Measurements from ENCODE around the gene CKM.

The CKM gene

DNA sequence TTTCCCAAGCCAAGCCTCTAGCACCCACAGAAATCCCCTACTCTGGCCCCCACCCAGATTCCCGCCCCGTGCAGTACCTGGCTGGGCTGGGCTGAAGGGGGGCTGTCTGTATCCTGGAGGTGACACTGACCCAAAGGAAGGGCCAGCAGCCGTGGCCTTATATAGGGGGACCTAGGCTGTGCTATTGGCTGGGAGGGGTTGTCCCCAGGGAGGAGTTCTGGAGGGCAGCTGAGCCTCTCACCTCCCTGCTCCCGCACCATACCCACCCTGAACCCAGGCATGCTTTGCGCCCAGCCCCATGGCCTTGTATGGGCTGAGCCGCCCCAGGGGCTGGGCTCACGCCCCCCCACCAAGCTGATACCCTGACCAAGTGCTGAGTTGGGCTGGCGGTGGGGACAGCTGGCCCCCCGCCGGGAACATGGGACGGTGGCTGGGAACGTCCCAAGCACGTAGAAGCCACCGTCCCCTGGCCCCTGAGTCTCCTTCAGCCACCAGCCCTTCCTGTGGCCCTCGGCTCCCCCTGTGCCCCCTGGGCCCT lies at the start of gene CKM:
Gene CKM (minus strand): TSS at position 132 of the 538 bp plus-strand sequence. CDS start 3,162 bp downstream, outside the sequence.
- no peak for DNase-seq
- in situ Hi-C loops (cut with MboI; ENCODE audit: low pct_unique_long_range_greater_than_20kb, low sequenced_read_pairs): no loop called here

DNA sequence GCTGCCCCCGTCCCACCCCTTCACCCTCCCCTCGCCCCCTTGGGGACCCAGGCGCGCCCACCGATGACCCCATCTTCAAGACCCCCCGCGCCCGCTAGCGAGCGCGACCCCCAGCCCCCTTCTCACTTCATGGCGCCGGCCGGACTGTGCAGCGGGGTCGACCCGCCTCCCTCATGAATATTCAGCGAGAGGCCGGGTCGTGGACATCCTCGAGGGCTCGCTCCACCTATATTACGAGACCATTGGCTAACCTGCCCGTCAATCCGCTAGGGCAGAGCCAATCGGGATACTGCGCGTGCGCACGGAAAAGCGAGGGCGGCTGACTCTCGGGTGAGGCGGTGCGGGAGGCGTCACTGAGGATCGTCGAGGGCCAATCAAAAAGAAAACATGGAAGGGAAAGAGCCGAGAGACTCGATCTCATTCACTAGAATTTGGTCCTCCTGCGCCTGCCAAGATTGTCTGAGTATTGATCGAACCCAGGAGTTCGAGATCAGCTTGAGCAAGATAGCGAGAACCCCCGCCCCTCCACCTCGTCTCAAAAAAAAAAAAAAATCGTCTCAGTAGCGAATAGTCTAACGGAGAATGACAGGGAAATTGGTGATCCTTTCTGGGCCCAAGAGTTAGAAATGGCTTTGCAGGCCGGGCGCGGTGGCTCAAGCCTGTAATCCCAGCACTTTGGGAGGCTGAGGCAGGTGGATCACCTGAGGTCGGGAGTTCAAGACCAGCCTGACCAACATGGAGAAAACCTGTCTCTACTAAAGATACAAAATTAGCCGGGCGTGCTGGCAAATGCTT lies 47.9 kb upstream of the CKM start, which contains the start of gene ERCC2:
Gene ERCC2 (minus strand): TSS at position 164 of the 795 bp plus-strand sequence. CDS start 33 bp downstream, at position 131.
- peak; percentile 99 for DNase-seq
- in situ Hi-C loops (cut with MboI; ENCODE audit: low pct_unique_long_range_greater_than_20kb, low sequenced_read_pairs): no loop called here

DNA sequence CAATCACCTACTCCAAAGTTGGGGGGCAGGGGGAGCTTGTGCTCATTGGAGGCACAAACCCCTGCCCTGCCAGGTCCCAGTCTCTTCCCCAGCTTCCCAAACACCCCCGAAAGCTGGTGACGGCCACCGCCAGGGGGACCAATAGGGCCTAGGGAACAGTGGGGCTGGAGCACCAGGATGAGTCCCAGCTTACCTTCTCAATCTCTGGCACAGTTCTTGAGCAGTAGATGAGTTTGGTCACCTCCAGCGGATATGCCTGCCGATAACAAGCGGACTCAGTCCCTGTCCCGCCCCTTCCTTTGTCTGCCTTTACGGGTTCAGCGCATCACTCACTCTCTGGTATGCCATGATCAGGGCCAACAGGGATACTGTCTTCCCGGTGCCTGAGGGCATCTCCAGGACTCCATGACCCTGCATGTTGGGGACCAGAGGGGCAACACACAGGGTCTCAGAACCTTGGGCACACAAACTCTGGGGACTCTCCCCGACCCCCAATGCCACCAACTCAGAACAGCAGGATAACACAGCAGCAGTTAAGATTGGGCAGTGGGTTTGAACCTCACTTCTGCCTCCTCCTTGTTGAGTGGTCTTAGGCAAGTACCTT lies 46.2 kb upstream of the CKM start:
- in situ Hi-C loops (cut with MboI; ENCODE audit: low pct_unique_long_range_greater_than_20kb, low sequenced_read_pairs): no loop called here

DNA sequence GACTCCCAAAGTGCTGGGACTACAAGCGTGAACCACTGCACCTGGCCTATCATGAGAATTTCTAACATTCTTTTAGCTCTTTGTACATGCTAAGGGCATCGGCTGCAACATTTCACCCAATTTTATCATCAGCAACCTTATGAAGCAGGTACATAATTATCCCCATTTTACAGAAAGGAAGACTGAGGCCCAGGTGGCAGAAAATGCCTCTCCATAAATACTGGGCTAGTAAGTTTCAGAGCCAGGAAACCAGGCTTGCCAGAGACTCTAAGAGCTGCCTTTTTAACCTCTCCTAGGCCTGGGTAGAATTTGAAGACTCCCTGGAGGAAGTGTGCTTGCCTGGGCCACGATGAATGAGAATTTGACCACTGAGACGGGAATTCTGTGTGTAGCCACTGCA lies 45.5 kb upstream of the CKM start:
- in situ Hi-C loops (cut with MboI; ENCODE audit: low pct_unique_long_range_greater_than_20kb, low sequenced_read_pairs): no loop called here
- no peak for DNase-seq

More for the DNA sequence above, 46.2 kb upstream of the CKM start:
- no peak for DNase-seq

DNA sequence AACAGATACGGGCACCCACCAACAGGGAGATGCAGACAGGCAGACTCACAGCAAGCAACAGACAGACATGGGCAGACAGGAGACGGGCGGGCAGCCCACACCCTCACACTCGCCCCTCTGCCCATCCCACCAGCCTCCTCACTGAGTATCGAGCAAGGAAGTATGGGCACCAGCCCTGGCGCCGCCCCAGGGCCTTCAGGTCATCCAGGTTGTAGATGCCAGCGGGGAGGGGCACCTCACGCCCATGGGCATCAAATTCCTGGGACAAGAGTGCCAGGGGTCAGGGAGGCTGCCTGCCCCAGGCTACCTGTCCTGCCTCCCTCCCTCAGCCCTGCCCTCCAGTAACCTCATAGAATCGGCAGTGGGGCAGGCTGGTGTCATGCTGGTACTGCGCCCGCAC lies 42.0 kb upstream of the CKM start:
- in situ Hi-C loops (cut with MboI; ENCODE audit: low pct_unique_long_range_greater_than_20kb, low sequenced_read_pairs): no loop called here
- no peak for DNase-seq

DNA sequence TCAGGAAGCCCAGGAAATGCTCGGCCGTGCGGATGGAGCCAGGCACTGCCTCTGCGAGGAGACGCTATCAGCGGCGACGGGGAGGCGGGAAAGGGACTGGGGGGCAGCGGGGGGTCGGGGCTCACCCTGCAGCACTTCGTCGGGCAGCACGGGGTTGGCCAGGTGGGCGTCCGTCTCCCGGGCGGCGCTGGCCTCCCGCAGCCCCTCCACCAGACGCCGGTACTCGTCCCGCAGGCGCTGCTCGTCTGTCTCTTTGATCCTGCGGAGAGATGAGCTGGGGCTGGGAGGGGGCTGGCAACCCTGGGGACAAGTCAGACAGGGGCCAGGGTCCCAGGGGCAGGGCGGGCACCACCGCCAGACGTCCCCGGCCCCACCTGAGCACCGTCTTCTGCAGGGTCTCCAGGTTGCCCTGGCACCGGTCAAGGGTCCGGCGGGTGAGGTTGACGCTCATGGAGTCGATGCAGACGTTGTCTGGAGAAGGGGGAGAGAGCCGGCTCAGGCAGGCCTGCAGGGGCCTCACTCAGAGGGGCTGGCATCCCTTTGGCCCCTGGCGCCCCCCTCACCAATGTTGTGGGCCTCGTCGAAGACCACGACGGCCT lies 41.3 kb upstream of the CKM start:
- in situ Hi-C loops (cut with MboI; ENCODE audit: low pct_unique_long_range_greater_than_20kb, low sequenced_read_pairs): no loop called here
- DNase-seq: no peak

DNA sequence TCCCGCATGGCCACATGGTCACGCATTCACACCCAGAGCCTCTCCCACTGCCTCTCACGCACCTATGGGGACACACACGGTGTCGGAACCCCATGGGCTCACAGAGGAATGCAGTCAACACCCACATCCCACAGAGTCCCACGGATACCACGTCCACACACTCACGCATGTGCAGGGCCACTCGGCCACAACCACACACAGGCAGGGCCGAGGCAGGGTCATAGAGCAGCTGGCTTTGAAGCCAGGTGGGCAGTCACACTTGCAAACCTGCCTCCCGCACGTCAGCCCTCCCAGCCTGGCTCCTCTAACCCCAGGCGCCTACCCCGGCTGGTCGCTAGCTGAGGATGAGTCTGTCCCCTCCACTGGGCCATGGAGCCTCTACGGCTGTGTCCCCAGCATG lies 39.6 kb upstream of the CKM start:
- in situ Hi-C loops (cut with MboI; ENCODE audit: low pct_unique_long_range_greater_than_20kb, low sequenced_read_pairs): no loop called here
- DNase-seq: no peak

DNA sequence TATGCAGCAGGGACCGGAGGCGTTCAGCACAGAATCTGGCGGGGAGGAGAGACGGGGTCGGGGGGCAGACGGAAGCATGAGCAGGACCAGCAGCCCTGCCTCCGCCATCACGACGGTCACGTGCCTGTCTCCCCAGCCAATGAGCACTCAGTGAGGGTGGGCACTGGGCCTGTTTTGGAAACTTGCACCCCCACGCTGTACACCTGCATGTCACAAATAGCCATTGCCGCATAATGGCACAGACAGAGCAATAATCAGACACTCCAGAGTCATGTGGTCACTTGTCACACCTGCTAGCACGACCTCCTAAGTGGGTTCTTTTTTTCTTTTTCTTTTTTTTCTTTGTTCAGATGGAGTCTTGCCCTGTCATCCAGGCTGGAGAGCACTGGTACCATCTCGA lies 38.9 kb upstream of the CKM start:
- in situ Hi-C loops (cut with MboI; ENCODE audit: low pct_unique_long_range_greater_than_20kb, low sequenced_read_pairs): no loop called here
- no peak for DNase-seq

DNA sequence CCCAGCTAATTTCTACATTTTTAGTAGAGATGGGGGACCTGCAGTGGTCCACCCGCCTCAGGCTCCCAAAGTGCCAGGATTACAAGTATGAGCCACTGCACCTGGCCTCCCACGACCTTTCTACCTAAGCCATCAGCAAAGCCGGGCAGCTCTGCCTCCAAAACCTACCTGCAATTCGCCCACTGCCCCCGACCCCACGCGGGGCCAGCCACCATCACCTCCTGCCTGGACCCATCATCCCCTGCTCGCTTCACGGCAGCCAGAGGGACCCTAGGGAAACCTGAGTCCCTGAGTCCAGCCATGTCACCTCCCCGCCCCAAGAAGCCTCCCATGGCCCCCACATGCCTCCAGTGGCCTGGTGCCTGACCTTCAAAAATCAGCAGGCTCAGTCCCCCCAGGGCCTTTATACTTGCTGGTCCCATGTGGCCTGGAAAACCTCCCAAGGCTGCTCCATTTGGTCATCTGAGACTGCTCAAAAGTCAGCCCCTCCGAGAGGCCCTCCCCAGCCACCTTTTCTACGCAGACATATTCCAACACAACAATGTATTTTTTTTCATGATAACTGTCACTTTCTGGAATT lies 35.6 kb upstream of the CKM start:
- in situ Hi-C loops (cut with MboI; ENCODE audit: low pct_unique_long_range_greater_than_20kb, low sequenced_read_pairs): no loop called here
- DNase-seq: no peak

DNA sequence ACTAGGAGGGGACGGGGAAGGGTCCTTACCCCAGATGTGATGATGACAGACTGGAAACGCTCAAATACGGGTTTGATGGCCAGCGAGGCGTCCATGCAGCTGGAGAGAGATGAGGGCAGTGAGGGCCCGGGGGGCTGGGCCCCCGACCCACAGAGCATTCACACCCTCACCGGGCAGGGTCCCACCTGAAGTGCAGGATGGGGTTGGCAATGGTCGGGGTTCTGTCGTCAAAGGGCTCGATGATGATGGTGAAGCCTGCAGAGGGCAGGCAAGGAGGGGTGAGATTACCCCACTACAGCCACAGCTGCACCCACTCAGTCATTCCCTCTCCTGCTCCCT lies 34.7 kb upstream of the CKM start:
- in situ Hi-C loops (cut with MboI; ENCODE audit: low pct_unique_long_range_greater_than_20kb, low sequenced_read_pairs): no loop called here
- no peak for DNase-seq

DNA sequence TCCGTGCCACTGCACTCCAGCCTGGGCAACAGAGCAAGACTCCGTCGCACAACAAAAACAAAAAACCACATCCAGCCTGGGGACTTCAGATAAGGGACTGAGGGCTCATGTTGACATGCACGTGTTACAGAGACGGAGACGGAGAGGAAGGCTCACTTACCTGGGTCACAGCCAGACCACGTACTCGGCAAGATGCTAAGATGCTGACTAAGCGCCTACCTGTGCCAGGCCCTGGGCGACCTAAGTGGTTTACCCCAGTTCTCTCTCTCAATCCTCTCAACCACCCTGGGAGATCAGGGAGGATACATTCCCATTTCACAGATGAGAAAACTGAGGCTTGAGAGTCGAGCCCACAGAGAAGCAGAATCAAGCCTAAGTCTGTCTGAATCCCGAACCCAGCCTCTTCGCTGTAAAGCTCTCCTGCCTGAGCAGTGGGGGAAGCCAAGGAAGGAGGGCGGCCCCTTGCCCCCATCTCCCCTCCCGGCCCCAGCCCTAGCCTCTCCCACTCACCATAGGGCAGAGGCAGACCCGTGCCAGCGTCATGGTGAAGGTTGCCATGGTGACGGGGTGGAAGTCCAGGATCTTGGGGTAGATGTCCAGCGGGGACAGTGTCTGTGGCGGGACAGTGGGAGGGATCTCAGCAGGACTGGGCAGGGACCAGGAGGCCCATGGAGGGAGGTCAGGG lies 34.2 kb upstream of the CKM start:
- DNase-seq: no peak
- in situ Hi-C loops (cut with MboI; ENCODE audit: low pct_unique_long_range_greater_than_20kb, low sequenced_read_pairs): no loop called here

DNA sequence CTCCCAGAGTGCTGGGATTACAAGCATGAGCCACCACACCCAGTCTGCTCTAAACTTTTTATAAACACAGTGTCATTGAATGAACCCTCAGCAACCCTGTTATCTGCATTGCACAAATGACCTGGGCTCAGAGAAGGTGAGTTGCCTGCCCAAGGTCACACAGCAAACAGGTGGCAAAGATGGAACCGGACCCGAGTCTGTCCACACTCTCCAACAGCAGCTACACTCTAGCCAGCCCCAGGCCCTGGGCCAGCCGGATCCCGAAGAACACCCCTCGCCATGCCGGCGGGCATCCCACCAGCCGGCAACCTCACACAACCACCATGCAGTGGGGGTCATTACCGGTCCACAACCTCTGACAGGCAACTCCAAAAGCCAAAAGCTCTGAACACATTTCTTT lies 33.2 kb upstream of the CKM start:
- in situ Hi-C loops (cut with MboI; ENCODE audit: low pct_unique_long_range_greater_than_20kb, low sequenced_read_pairs): no loop called here
- DNase-seq: no peak

DNA sequence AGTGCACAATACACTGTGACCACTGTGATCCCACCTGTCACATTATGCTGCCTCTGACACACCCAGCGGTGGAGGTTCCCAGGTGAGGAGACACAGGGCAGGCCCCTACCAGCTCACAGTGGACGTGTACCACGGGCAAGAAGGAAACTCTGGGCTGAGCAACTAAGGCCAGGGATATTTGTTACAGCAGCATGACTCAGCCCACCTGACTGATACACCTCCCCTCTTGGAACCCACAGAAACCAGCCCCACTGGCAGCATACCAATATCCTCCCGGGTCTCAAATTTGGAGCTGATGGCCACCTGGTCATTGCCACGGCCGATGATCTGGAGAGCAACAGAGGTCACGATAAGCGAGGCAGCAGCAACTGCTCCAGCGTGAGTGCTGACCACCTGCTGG lies 32.7 kb upstream of the CKM start:
- in situ Hi-C loops (cut with MboI; ENCODE audit: low pct_unique_long_range_greater_than_20kb, low sequenced_read_pairs): no loop called here
- DNase-seq: no peak

DNA sequence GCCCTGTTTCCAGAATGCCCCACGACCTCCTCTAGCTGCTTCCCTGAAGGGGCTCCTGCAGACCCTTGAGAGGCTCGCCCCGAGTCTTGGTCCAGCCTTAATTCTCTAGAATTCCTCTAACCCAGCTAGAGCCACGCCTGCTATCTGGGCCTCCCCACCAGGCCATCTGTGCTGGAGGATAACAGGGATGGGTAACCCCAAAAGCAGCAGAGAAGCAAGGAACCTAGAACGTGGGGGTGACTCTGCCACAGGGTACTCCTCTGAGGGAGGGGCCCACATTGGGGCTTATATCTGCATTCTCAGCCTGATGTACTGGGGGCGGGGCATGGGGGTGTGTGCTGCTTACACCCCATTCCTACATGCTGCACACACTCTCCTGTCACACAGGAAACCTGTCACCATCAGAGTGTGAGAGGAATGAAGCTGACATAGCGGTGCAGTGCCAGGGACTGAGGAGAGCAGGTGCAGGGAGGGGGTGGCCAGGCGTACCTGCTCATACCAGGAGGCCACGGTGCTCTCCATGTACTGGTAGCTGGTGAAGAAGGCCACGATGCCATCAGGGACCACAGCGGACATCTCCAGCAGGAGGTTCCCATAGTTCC lies 31.7 kb upstream of the CKM start:
- DNase-seq: no peak
- in situ Hi-C loops (cut with MboI; ENCODE audit: low pct_unique_long_range_greater_than_20kb, low sequenced_read_pairs): no loop called here

DNA sequence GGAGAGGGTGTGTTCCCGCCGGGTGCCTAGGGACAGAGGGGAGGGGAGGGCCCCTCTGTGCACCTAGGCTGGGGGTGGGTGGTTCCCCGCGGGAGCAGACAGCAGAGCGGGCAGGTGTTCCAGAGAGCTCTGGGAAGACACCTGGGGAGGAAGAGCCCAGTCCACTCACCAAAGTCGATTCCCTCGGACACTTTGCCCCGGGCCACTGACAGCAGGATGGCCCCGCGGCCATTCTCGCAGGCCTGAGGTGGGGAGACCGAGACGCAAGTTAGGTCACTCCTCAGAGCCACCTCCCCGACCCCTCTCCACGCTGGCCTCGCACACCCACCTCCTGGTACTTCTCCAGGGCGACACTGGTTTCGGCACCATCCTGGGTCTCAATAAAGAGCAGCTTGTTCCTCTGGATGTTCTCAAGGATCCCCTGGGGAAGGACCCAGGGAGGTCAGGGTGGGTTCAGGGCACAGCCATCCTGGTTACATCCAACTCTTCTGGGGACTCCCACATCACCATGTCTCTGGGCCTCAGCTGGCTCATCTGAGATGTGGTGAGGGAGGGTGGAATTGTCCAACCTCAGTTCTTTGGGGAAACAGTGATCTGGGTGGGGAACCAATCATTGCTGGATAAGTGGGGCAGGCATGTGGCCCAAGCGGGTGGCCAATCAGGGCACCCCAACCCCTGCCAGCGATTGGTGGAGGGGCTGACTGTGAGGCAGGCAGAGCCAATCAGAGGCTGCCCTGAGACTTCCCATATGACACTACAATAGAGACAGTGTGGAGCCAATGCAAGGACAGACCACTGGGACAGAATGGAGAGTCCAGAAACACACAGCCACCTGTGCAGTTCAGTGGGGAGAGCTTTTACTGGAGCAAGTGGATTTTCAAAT lies 30.5 kb upstream of the CKM start:
- DNase-seq: no peak
- in situ Hi-C loops (cut with MboI; ENCODE audit: low pct_unique_long_range_greater_than_20kb, low sequenced_read_pairs): no loop called here

DNA sequence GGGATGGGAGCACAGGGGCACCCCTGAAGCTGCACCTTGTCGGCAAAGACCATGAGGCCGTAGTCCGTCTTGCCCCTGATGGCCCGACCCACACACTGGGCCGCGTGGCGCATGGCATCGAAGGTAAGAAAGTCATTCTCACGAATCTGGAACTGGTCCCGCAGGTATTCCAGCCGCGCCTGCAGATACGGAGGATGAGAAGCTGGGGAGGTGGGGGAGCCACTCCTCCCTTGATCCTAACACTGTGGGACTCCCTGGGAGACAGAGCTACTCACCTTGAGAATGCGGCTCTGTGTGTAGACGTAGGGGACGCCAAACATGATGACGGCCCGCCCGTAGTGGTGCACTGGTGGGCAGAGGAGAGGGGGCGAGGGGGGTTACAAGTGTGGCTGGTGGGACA lies 29.8 kb upstream of the CKM start:
- no peak for DNase-seq
- in situ Hi-C loops (cut with MboI; ENCODE audit: low pct_unique_long_range_greater_than_20kb, low sequenced_read_pairs): no loop called here

DNA sequence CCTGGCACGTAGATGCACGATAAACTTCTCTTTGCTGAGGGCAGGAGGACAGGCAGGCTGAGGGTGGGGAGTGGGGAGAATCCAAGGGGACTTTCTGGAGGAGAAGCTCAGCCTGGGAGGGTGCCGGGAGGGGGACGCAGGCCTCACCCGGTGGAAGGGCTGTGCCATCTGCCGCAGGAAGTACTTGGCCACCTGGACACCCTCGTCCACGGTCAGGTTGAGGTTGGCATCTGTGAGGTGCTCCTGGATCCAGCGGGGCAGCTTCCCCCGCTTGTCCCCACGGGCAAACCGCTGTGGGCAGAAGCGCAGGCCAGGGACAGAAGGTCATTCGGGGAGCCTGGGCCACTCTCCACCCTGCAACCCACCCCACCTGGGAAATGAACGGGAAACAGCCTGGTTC lies 29.4 kb upstream of the CKM start:
- DNase-seq: no peak
- in situ Hi-C loops (cut with MboI; ENCODE audit: low pct_unique_long_range_greater_than_20kb, low sequenced_read_pairs): no loop called here

DNA sequence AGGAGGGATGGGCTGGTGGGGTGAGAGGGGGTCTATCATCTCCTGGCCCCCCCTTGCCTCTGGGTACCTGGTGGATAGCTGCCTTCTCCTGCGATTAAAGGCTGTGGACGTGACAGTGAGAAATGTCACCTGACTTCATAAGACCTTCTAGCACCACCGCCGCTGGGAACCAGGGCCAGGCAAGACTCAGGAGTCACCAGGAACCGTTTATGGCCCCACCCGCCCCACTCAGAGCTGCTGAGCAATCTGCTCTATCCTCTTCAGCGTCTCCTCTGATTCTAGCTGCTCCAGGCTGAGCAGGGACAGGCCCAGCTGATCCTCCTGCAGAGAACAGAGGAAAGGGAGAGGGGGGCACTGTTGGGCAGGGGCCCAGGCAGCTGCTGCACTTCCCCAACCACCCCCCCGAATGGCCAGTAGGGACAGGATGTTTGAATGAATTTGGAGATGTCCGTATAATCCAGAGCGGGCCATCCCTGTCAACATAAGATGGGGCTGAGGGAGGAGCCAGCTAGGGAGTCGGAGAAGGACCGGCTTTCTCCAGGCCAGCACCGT lies 28.8 kb upstream of the CKM start:
- in situ Hi-C loops (cut with MboI; ENCODE audit: low pct_unique_long_range_greater_than_20kb, low sequenced_read_pairs): no loop called here
- DNase-seq: no peak

Measured in KBM-7 (cell line).